G401.6 (cell line): ENCODE results near the gene CXCL6.

Experiments used
- FAIRE-seq: peaks from 2 replicates; lab custom pipeline; 2012; peaks lifted over from hg19 to GRCh38; lab: Jason Lieb, UNC

CXCL6 gene

GRCh38 chr4:73843369-73843768 is 6.9 kb downstream of the CXCL6 start:
- FAIRE-seq = no peak

GRCh38 chr4:73844345-73844744 is 7.9 kb downstream of the CXCL6 start:
- no peak for FAIRE-seq

GRCh38 chr4:73844806-73845205 is 8.3 kb downstream of the CXCL6 start:
- FAIRE-seq = no peak

GRCh38 chr4:73847526-73848182 is 11.2 kb downstream of the CXCL6 start:
- FAIRE-seq = no peak

- no peak for FAIRE-seq
Observed at GRCh38 chr4:73848183-73848777, 11.8 kb downstream of the CXCL6 start.

GRCh38 chr4:73850261-73850970 is 13.9 kb downstream of the CXCL6 start:
- FAIRE-seq = no peak

GRCh38 chr4:73851293-73851692 is 14.8 kb downstream of the CXCL6 start:
- FAIRE-seq = no peak

- no peak for FAIRE-seq
Observed at GRCh38 chr4:73852771-73853170, 16.3 kb downstream of the CXCL6 start.

GRCh38 chr4:73853246-73853704 is 16.8 kb downstream of the CXCL6 start, which contains the start of gene PF4V1:
Gene PF4V1 (plus strand): TSS chr4:73853296. CDS start chr4:73853363, 67 bp downstream.
- FAIRE-seq = no peak

GRCh38 chr4:73853718-73854473 is 17.4 kb downstream of the CXCL6 start:
- no peak for FAIRE-seq

GRCh38 chr4:73855406-73855805 is 18.9 kb downstream of the CXCL6 start:
- FAIRE-seq = no peak

GRCh38 chr4:73856518-73856917 is 20.0 kb downstream of the CXCL6 start:
- no peak for FAIRE-seq

GRCh38 chr4:73859614-73860088 is 23.2 kb downstream of the CXCL6 start:
- no peak for FAIRE-seq

- no peak for FAIRE-seq
Observed at GRCh38 chr4:73860181-73860580, 23.7 kb downstream of the CXCL6 start.

GRCh38 chr4:73860917-73861316 is 24.4 kb downstream of the CXCL6 start:
- no peak for FAIRE-seq

GRCh38 chr4:73862322-73862721 is 25.8 kb downstream of the CXCL6 start:
- FAIRE-seq = no peak

- no peak for FAIRE-seq
Observed at GRCh38 chr4:73864365-73864764, 27.9 kb downstream of the CXCL6 start.

GRCh38 chr4:73864961-73865360 is 28.5 kb downstream of the CXCL6 start:
- no peak for FAIRE-seq

- FAIRE-seq = no peak
Observed at GRCh38 chr4:73865431-73866096, 29.1 kb downstream of the CXCL6 start.

- FAIRE-seq = no peak
Observed at GRCh38 chr4:73866246-73866645, 29.8 kb downstream of the CXCL6 start.

- FAIRE-seq = no peak
Observed at GRCh38 chr4:73867783-73868182, 31.3 kb downstream of the CXCL6 start.
